ENCODE results near the gene STARD3. TPM values are rescaled to one million over a fixed set of nuclear protein-coding genes. Genes with fewer than 3 reads are reported as not detected.

The STARD3 gene
- total RNA-seq, 1 donor from 2014 or later, result 78.2 TPM

- H3K27ac ChIP-seq, result peak overlapping the region; percentile 24
- intact Hi-C loops (cut with DNase I), result loop anchor here (10.0 kb wide), 1 partner anchor 125 kb away; no protein-coding TSS in a partner anchor
- peak; percentile 3 for ATAC-seq
- peak overlapping the region; percentile 16 for H3K4me3 ChIP-seq
- H3K4me1 ChIP-seq, result no peaks in the 10 kb centered on the region
- no peaks in the 10 kb centered on the region for H3K36me3 ChIP-seq
- DNase-seq, result no peak
- no peak for TF ChIP-seq CTCF (IDR thresholded peaks at IDR 0.05)
- no peaks in the 10 kb centered on the region for H3K9me3 ChIP-seq
- H3K27me3 ChIP-seq, result peaks cover 33% of the 10 kb centered on the region
These were observed 7.5 kb upstream of the STARD3 start for GRCh38 chr17:39629494-39629880.

- H3K4me1 ChIP-seq, result no peaks in the 10 kb centered on the region
These were observed 7.0 kb upstream of the STARD3 start for GRCh38 chr17:39629898-39630297.

DNA sequence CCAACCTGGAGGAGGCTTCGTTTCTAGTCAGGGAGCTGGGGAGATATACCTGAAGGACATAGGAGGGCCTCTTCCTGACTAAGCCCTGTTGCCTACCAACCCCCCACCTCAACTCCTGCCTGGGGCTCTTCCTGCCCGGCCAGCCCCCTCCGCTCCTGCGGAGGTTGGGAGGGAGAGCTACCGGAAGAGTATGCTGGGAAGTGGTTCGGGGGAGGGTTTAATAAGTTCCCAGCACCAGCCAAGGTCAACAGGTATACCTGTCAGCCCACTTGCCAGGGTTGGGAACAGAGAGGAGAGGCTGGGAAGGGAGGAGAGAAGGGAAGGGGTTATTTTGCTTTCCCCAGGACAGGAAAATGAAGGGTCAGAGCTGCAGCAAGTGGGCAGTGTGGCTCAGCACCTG lies 5.5 kb upstream of the STARD3 start:
- TF ChIP-seq CTCF (IDR thresholded peaks at IDR 0.05), result no peak
- intact Hi-C loops (cut with DNase I), result no loop called here
- Histone ChIP-seq H3K4me1 (peaks cover 4% of the 10 kb centered on the region), H3K4me3 (peak overlapping the region; percentile 23), H3K36me3 (no peaks in the 10 kb centered on the region), H3K27ac (peak overlapping the region; percentile 51), H3K9me3 (no peaks in the 10 kb centered on the region), H3K27me3 (peaks cover 18% of the 10 kb centered on the region)
- DNase-seq, result peak; percentile 79
- peak; percentile 68 for ATAC-seq

More at GRCh38 chr17:39629898-39630297, 7.0 kb upstream of the STARD3 start:
- peaks cover 30% of the 10 kb centered on the region for H3K27me3 ChIP-seq
- no peak for TF ChIP-seq CTCF (IDR thresholded peaks at IDR 0.05)
- peak overlapping the region; percentile 24 for H3K27ac ChIP-seq
- ATAC-seq, result no peak
- no peaks in the 10 kb centered on the region for H3K36me3 ChIP-seq
- no peaks in the 10 kb centered on the region for H3K9me3 ChIP-seq
- H3K4me3 ChIP-seq, result peak overlapping the region; percentile 16
- intact Hi-C loops (cut with DNase I), result loop anchor here (10.0 kb wide), 1 partner anchor 125 kb away; no protein-coding TSS in a partner anchor
- no peak for DNase-seq

DNA sequence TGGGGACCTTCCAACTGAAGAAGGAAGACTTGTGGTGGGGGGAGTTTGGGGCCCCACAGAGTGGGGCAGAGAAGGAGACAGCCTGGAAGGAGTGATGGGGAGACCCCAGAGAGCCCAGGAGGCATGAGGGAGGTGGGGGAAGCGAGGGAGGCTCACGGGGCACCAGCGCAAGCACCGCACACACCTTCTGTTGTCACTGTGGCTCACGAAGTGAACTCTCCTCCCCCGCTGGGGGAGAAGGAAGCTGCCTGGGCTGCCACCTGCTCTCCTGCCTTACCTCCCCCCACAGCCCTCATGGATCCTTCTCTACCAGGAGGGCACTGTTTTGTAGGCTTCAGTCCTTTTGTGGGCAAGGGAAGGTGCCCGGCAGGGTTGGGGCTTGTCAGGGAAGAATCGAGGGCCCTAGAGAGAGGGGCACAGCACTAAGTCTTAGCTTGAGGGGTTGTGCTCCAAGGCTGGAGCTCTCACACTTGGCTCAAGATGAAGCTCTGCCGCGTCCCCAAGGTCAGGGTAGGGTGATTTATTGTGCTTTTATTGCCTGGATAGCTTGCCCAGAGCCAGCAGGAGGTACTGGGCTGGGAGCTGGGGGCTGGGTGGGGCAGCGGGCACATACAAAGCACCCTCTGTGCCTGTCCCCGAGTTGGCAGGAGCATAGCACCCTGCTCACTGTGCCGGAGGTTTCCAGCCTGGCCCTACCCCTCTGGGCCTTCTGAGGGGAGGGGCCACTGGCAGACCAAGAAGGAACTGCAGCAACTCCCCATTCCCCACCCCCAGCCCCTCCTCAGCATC lies 4.6 kb upstream of the STARD3 start:
- H3K27ac ChIP-seq, result peak overlapping the region; percentile 51
- DNase-seq, result peak; percentile 72
- H3K9me3 ChIP-seq, result no peaks in the 10 kb centered on the region
- TF ChIP-seq CTCF (IDR thresholded peaks at IDR 0.05), result no peak
- H3K36me3 ChIP-seq, result no peaks in the 10 kb centered on the region
- H3K4me3 ChIP-seq, result peak overlapping the region; percentile 23
- H3K27me3 ChIP-seq, result peaks cover 11% of the 10 kb centered on the region
- peaks cover 8% of the 10 kb centered on the region for H3K4me1 ChIP-seq
- no peak for ATAC-seq
- intact Hi-C loops (cut with DNase I), result no loop called here

DNA sequence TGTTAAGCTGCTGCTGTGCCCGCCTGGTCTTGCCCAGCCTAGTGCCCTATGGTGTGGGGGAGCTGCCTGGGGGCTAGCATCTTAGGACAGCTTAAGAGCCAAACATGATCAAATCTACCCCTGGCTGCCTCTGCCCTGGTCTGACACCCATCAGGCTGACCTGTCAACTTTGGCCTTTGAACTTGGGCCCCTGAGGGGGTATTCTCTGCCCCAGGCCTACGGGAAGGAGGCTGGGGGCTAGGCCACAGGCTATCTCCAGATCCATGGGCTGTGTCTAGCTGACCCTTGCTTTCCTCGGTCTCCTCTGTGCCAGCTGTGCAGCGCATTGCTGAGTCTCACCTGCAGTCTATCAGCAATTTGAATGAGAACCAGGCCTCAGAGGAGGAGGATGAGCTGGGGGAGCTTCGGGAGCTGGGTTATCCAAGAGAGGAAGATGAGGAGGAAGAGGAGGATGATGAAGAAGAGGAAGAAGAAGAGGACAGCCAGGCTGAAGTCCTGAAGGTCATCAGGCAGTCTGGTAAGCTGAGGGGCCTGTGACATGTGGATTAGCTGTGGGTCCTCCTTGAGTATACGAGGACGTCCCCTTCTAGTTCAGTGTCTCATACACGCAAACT lies 3.3 kb upstream of the STARD3 start:
- no peak for TF ChIP-seq CTCF (IDR thresholded peaks at IDR 0.05)
- DNase-seq (no peak), ATAC-seq (no peak)
- no peaks in the 10 kb centered on the region for H3K9me3 ChIP-seq
- peaks cover 19% of the 10 kb centered on the region for H3K4me1 ChIP-seq
- no peak overlapping the region for H3K4me3 ChIP-seq
- no peaks in the 10 kb centered on the region for H3K36me3 ChIP-seq
- intact Hi-C loops (cut with DNase I), result no loop called here
- H3K27me3 ChIP-seq, result peaks cover 6% of the 10 kb centered on the region
- H3K27ac ChIP-seq, result no peak overlapping the region

Data from upper lobe of right lung (tissue), 1 donor.